H1 (cell line): ENCODE measurements around the gene JAG2. TPM values are rescaled to one million over a fixed set of nuclear protein-coding genes. Genes with fewer than 3 reads are reported as not detected.

Experiments
- CTCF ChIA-PET: fragments of 300-600 bp; sonication (Branson Sonifier 250); formaldehyde crosslinking; loops from one replicate; lab custom pipeline; 2021; ENCODE audit not compliant: partially characterized antibody; lab: Charles Lee
- POLR2A ChIA-PET: fragments of 300-600 bp; sonication (Branson Sonifier 250); formaldehyde crosslinking; loops from one replicate; lab custom pipeline; 2021; ENCODE audit warnings: inconsistent platforms; ENCODE audit not compliant: partially characterized antibody; lab: Charles Lee
- DNase-seq, 2 experiments: peaks; one replicate each; pipeline versions ENCODE4 v3.0.0 to v3.0.0-alpha.2; 2010 to 2022; ENCODE audit warnings: low spot score in 2 of 2, low read depth in 1 of 2, mixed read lengths in 1 of 2
- FAIRE-seq: peaks from 2 replicates; lab custom pipeline; 2011; peaks lifted over from hg19 to GRCh38; lab: Jason Lieb, UNC
- H2AFZ ChIP-seq: 2 replicates; pipeline ENCODE4 v1.8.1; 2012; ENCODE audit warnings: low read length, inconsistent platforms
- H2AK5ac ChIP-seq: 2 replicates; pipeline ENCODE4 v1.6.1; 2013; ENCODE audit warnings: low read depth, low read length
- H2BK120ac ChIP-seq: replicated peaks from 2 replicates; pipeline ENCODE3; 2013; ENCODE audit warnings: low read depth, low read length, inconsistent platforms
- H2BK12ac ChIP-seq: 2 replicates; pipeline ENCODE4 v1.6.1; 2013; ENCODE audit warnings: low read depth, low read length
- H2BK15ac ChIP-seq: 2 replicates; pipeline ENCODE4 v1.6.1; 2013; ENCODE audit warnings: low read length
- H2BK20ac ChIP-seq: 2 replicates; pipeline ENCODE4 v1.6.1; 2013; ENCODE audit warnings: low read length
- H2BK5ac ChIP-seq: 2 replicates; pipeline ENCODE4 v1.6.1; 2013; ENCODE audit warnings: low read depth, low read length
- H3K14ac ChIP-seq: 2 replicates; pipeline ENCODE4 v1.6.1; 2013; ENCODE audit warnings: inconsistent platforms; ENCODE audit not compliant: insufficient read length
- H3K18ac ChIP-seq: 2 replicates; pipeline ENCODE4 v1.6.1; 2013; ENCODE audit warnings: low read length; ENCODE audit errors: extremely low read depth
- H3K23ac ChIP-seq: 2 replicates; pipeline ENCODE4 v1.6.1; 2013; ENCODE audit warnings: inconsistent platforms; ENCODE audit not compliant: insufficient read length
- H3K23me2 ChIP-seq: 2 replicates; pipeline ENCODE4 v1.6.1; 2013; ENCODE audit warnings: low read depth, low read length
- H3K27ac ChIP-seq: 2 replicates; pipeline ENCODE4 v1.6.1; 2011; ENCODE audit warnings: low read depth, low read length, inconsistent platforms
- H3K27me3 ChIP-seq, 4 experiments: replicated peaks in 1 of 4; 1 replicate in 1 of 4; 2 replicates in 3 of 4; pipeline versions ENCODE4 v1.6.1 to v1.8.1; 2011 to 2013; ENCODE audit warnings: low read length in 3 of 4, mild to moderate bottlenecking in 3 of 4, inconsistent platforms in 2 of 4, mixed read lengths in 2 of 4, moderate library complexity in 1 of 4; ENCODE audit not compliant: control insufficient read depth in 3 of 4, insufficient read depth in 3 of 4; ENCODE audit errors: extremely low read depth in 1 of 4
- H3K36me3 ChIP-seq, 4 experiments: 2 replicates each; pipeline versions ENCODE4 v1.6.1 to v1.8.1; 2011 to 2013; ENCODE audit warnings: mild to moderate bottlenecking in 4 of 4, low read length in 3 of 4, moderate library complexity in 2 of 4, control low read depth in 1 of 4, inconsistent platforms in 1 of 4; ENCODE audit not compliant: insufficient read depth in 4 of 4, control insufficient read depth in 2 of 4
- H3K4ac ChIP-seq: replicated peaks from 2 replicates; pipeline ENCODE3; 2013; ENCODE audit warnings: low read length, low read depth, mixed read lengths, inconsistent platforms; ENCODE audit not compliant: insufficient read length
- H3K4me1 ChIP-seq, 4 experiments: replicated peaks in 1 of 4; 1 replicate in 1 of 4; 2 replicates in 3 of 4; pipeline versions ENCODE4 v1.6.1 to v1.8.1; 2011 to 2013; ENCODE audit warnings: low read length in 3 of 4, inconsistent platforms in 2 of 4, mixed read lengths in 1 of 4; ENCODE audit not compliant: insufficient read depth in 4 of 4, control insufficient read depth in 3 of 4
- H3K4me2 ChIP-seq, 2 experiments: 2 replicates each; pipeline versions ENCODE4 v1.6.1 to v1.8.1; 2011 to 2013; ENCODE audit warnings: low read depth in 2 of 2, low read length in 2 of 2, control low read depth in 1 of 2, inconsistent platforms in 1 of 2, mild to moderate bottlenecking in 1 of 2; ENCODE audit not compliant: insufficient read depth in 1 of 2
- H3K4me3 ChIP-seq, 4 experiments: fragments of 200-600, 300-600 bp in 1 of 4; sonication (generic), shearing (Covaris generic), sonication (Bioruptor Twin) in 1 of 4; 2 replicates each; pipeline versions ENCODE4 v1.5.1 to v1.8.1; 2011 to 2016; ENCODE audit warnings: low read length in 4 of 4, low read depth in 3 of 4, control low read depth in 2 of 4, inconsistent platforms in 2 of 4, mild to moderate bottlenecking in 2 of 4, mixed read lengths in 1 of 4, moderate library complexity in 1 of 4; ENCODE audit not compliant: insufficient read depth in 2 of 4; ENCODE audit errors: extremely low read depth in 1 of 4
- H3K56ac ChIP-seq: replicated peaks from 2 replicates; pipeline ENCODE3; 2013; ENCODE audit warnings: low read depth, mild to moderate bottlenecking, mixed read lengths, low read length, inconsistent platforms; ENCODE audit not compliant: insufficient read length
- H3K79me1 ChIP-seq: 2 replicates; pipeline ENCODE4 v1.6.1; 2013; ENCODE audit warnings: low read depth, low read length, control low read depth
- H3K79me2 ChIP-seq, 2 experiments: 2 replicates each; pipeline versions ENCODE4 v1.6.1 to v1.8.1; 2012 to 2013; ENCODE audit warnings: low read length in 2 of 2, mild to moderate bottlenecking in 2 of 2, inconsistent platforms in 1 of 2; ENCODE audit not compliant: insufficient read depth in 2 of 2, control insufficient read depth in 1 of 2
- H3K9ac ChIP-seq, 4 experiments: replicated peaks in 1 of 4; 1 replicate in 1 of 4; 2 replicates in 3 of 4; pipeline versions ENCODE4 v1.6.1 to v1.8.1; 2011 to 2013; ENCODE audit warnings: low read depth in 3 of 4, low read length in 3 of 4, control low read depth in 2 of 4, mild to moderate bottlenecking in 2 of 4, moderate library complexity in 2 of 4, inconsistent platforms in 1 of 4; ENCODE audit errors: extremely low read depth in 1 of 4
- H3K9me3 ChIP-seq, 2 experiments: 2 replicates each; pipeline versions ENCODE4 v1.6.1 to v1.8.1; 2012 to 2013; ENCODE audit warnings: mild to moderate bottlenecking in 2 of 2, moderate library complexity in 2 of 2, control low read depth in 1 of 2, inconsistent platforms in 1 of 2, low read depth in 1 of 2, low read length in 1 of 2, mixed read lengths in 1 of 2; ENCODE audit not compliant: insufficient read depth in 2 of 2
- H4K20me1 ChIP-seq, 2 experiments: replicated peaks in 1 of 2; 2 replicates each; pipeline versions ENCODE3 to v1.8.1; 2011 to 2013; ENCODE audit warnings: inconsistent platforms in 2 of 2, low read length in 2 of 2, mild to moderate bottlenecking in 1 of 2; ENCODE audit not compliant: insufficient read depth in 2 of 2, control insufficient read depth in 1 of 2
- H4K5ac ChIP-seq: 2 replicates; pipeline ENCODE4 v1.6.1; 2013; ENCODE audit warnings: low read length, low read depth, mixed read lengths, inconsistent platforms; ENCODE audit not compliant: insufficient read length
- H4K8ac ChIP-seq: 2 replicates; pipeline ENCODE4 v1.8.0; 2013; ENCODE audit warnings: mild to moderate bottlenecking, moderate library complexity, low read length, inconsistent platforms; ENCODE audit not compliant: insufficient read depth; ENCODE audit errors: extremely low read depth
- H4K91ac ChIP-seq: replicated peaks from 2 replicates; pipeline ENCODE3; 2013; ENCODE audit warnings: low read length, mixed read lengths, inconsistent platforms; ENCODE audit not compliant: insufficient read length
- CEBPB ChIP-seq: IDR thresholded peaks from 2 replicates; pipeline ENCODE4 v1.6.1; 2012; ENCODE audit warnings: low read depth, low read length
- POU5F1 ChIP-seq: IDR thresholded peaks from 2 replicates; pipeline ENCODE4 v1.6.1; 2011; ENCODE audit warnings: low read depth, mild to moderate bottlenecking, low read length, moderate library complexity
- TAF7 ChIP-seq: optimal IDR thresholded peaks from 2 replicates; pipeline ENCODE3; 2011; ENCODE audit warnings: low read depth, mild to moderate bottlenecking, inconsistent platforms, low read length, moderate library complexity, borderline replicate concordance
- WGBS, 2 experiments: shearing (Covaris generic) in 1 of 2; methylation state at CpG; one replicate each; pipeline versions ENCODE4 v1.1.6 to v1.1.7; 2013 to 2015; ENCODE audit warnings: low lambda C conversion rate in 2 of 2, mixed read lengths in 2 of 2, inconsistent platforms in 1 of 2, low coverage in 1 of 2, missing lambda C conversion rate in 1 of 2; ENCODE audit not compliant: insufficient replicate concordance in 2 of 2, insufficient coverage in 1 of 2, insufficient read length in 1 of 2; ENCODE audit errors: extremely low coverage in 1 of 2, missing lambda C conversion rate in 1 of 2; 5-methylcytosine and 5-hydroxymethylcytosine counted together
- polyA plus RNA-seq, 7 experiments: library from polyadenylated mRNA; depleted of rRNA in 3 of 7; stranded (reverse) in 5 of 7; unstranded in 2 of 7; fragments of >200 nt in 5 of 7; fragments of 200-250 nt in 2 of 7; gene quantifications; 1 replicate in 5 of 7; 2 replicates in 1 of 7; 4 replicates in 1 of 7; pipeline versions ENCODE4 v1.2.1 to v1.2.3, GENCODE V29; 2011 to 2013; ENCODE audit warnings: missing spikeins in 2 of 7, mixed read lengths in 2 of 7
- total RNA-seq: library from RNA; stranded (reverse); fragmentation: NEBNext Ultra II Directional; extraction: Animal tissue kit (Norgen Biotek cat#: 25700); gene quantifications from 2 replicates; pipeline ENCODE4 v1.2.1, GENCODE V29; 2021

Gene JAG2
- total and polyA plus RNA-seq, 2 of the 8 experiments (the other 6 are each of a cell fraction or from before 2014, with no cell fraction given), result 2.8 to 6.2 TPM

- no peak for FAIRE-seq
- Histone ChIP-seq H3K18ac (no peak overlapping the region), H2BK20ac (no peak overlapping the region), H2BK15ac (no peak overlapping the region), H3K9ac (no peak overlapping the region), H3K79me2 (no peaks in the 10 kb centered on the region), H3K27ac (no peak overlapping the region), H3K23me2 (0 out of 2 replicates have a peak, but pooled peaks cover 2% of the 10 kb centered on the region), H3K4me3 (no peak overlapping the region), H2BK120ac (no peak overlapping the region), H3K27me3 (no peaks in the 10 kb centered on the region), H4K8ac (no peak overlapping the region; the same call in 1 of the 2 replicates), H2BK5ac (no peak overlapping the region), H3K9me3 (no peaks in the 10 kb centered on the region), H3K79me1 (peaks cover 5% of the 10 kb centered on the region), H4K91ac (no peak overlapping the region), H3K4me2 (no peak overlapping the region), H2AK5ac (no peak overlapping the region), H3K4ac (no peak overlapping the region), H2AFZ (no peak overlapping the region), H3K23ac (no peak overlapping the region), H3K36me3 (no peaks in the 10 kb centered on the region), H4K5ac (no peak overlapping the region), H3K56ac (no peak overlapping the region), H3K14ac (no peak overlapping the region), H3K4me1 (peaks cover 0 to 6% (median 0%) of the 10 kb centered on the region in 4 experiments; a peak in 5 of 7 replicates), H2BK12ac (no peak overlapping the region), H4K20me1 (peaks cover 0 to 7% of the 10 kb centered on the region in 2 experiments)
- WGBS, 2 experiments, result 89% methylated on average over 8 of the region's 14 CpGs; no CpG with 5 or more reads in 1 of the 2 experiments
- DNase-seq, result no peak
- POLR2A ChIA-PET, result interaction anchor here (0.7 kb wide), 1 partner anchor 157 kb away, joined by 4 read pairs; no protein-coding TSS in a partner anchor
- CTCF ChIA-PET, result interaction anchor here (0.5 to 1.5 kb wide), 8 partner anchors 10 to 1437 kb away, joined by 3 to 5 read pairs (median 3); no protein-coding TSS in a partner anchor
- TF ChIP-seq TAF7, result no peak
- no peak for TF ChIP-seq POU5F1
- TF ChIP-seq CEBPB, result no peak
These were observed 9.2 kb downstream of the JAG2 start for GRCh38 chr14:105159344-105159743.
